ENCODE data around the gene LYZL1. TPM values are rescaled to one million over a fixed set of nuclear protein-coding genes. Genes with fewer than 3 reads are reported as not detected.
"Not testable (repeated sequence)": the region's sequence is repeated elsewhere in the genome, so short reads cannot be mapped to it uniquely, and the experiment has no call there.

Gene LYZL1
- total RNA-seq, 2 donors from 2014 or later: not detected

DNA sequence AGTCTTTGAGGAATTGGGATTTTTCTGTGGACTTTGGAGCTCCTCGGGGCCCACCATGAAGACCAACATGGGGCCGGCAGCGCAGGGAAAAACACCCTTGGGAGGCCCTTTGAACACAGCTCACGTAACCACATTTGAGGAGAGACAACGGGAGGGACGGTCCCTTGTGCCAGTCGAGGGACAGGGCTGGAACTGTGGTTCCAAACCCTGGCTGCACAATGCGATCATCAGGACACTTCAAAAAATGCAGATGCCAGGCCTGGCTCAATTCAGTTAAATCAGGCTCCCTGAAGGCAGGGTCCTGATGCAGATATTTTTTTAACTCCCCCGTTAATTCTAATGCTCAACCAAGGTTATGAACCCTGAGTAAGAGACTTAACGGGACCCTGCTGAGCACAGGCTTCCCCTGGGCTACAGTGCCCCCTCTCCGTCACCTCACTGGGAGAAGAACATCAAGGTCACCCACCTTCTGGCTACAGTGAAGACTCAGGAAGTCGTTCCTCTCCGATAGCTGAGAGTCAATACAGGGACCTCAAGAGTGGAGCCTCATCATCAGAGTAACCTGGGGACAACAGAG, 30.4 kb downstream of the LYZL1 start:
- TF ChIP-seq, protein P1, sequence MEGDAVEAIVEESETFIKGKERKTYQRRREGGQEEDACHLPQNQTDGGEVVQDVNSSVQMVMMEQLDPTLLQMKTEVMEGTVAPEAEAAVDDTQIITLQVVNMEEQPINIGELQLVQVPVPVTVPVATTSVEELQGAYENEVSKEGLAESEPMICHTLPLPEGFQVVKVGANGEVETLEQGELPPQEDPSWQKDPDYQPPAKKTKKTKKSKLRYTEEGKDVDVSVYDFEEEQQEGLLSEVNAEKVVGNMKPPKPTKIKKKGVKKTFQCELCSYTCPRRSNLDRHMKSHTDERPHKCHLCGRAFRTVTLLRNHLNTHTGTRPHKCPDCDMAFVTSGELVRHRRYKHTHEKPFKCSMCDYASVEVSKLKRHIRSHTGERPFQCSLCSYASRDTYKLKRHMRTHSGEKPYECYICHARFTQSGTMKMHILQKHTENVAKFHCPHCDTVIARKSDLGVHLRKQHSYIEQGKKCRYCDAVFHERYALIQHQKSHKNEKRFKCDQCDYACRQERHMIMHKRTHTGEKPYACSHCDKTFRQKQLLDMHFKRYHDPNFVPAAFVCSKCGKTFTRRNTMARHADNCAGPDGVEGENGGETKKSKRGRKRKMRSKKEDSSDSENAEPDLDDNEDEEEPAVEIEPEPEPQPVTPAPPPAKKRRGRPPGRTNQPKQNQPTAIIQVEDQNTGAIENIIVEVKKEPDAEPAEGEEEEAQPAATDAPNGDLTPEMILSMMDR (IDR thresholded peaks at IDR 0.05): no peak
- no peak for DNase-seq (ENCODE audit: low spot score)
- no peak for ATAC-seq (ENCODE audit: insufficient number of reproducible peaks, low FRiP score, low read depth)
- H3K4me3 ChIP-seq: peak overlapping the region; percentile 20
- H3K36me3 ChIP-seq: no peaks in the 10 kb centered on the region
- no peak overlapping the region for H3K27ac ChIP-seq
- H3K27me3 ChIP-seq (replicated peaks; ENCODE audit: insufficient read depth): no peaks in the 10 kb centered on the region
- H3K4me1 ChIP-seq (ENCODE audit: control insufficient read depth in 1 of 2, low read depth in 2 of 2): peaks cover 4 to 15% of the 10 kb centered on the region in 2 donors
- no peaks in the 10 kb centered on the region for H3K9me3 ChIP-seq

DNA sequence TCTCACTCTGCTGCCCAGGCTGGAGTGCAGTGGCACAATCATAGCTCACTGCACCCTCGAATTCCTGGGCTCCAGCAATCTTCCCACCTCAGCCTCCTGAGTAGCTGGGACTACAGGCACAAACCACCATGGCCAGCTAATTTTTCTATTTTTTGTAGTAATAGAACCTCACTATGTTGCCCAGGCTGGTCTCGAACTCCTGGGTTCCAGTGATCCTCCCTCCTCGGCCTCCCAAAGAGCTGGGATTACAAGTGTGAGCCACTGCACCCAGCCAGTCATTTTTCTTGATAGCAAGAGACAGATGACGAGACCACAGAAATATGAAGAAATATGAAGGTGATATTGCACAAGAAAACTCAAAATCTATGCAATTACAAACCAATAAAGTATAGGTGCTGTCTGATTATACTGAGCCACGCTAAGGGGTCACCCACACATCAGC, 31.8 kb downstream of the LYZL1 start:
- not testable (repeated sequence) for ATAC-seq (ENCODE audit: insufficient number of reproducible peaks, low FRiP score, low read depth); H3K36me3 ChIP-seq; H3K27ac ChIP-seq; H3K27me3 ChIP-seq (replicated peaks; ENCODE audit: insufficient read depth); H3K9me3 ChIP-seq; DNase-seq (ENCODE audit: low spot score); H3K4me3 ChIP-seq
- H3K4me1 ChIP-seq (ENCODE audit: control insufficient read depth in 1 of 2, low read depth in 2 of 2): peaks cover 4 to 15% of the 10 kb centered on the region in 2 donors

DNA sequence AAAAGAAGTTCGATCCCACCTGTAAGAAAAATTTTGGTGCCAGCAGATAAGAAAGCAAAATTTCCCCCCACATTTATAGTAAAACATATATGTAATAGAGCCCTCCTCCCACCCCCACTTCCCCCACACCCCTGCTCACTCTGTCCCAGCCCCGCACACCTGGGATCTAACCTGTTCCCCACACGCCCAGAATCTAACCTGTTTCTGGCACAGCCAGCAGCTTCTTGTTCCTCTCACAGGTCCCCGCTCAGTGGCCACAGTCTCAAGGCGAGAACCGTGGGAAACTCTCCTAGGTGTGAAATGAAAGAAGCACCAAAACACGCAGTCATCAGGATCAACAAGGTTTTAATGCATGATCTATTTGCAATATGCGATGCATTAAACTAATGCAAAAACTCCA, 32.8 kb downstream of the LYZL1 start:
- ATAC-seq (ENCODE audit: insufficient number of reproducible peaks, low FRiP score, low read depth): no peak
- Histone ChIP-seq H3K27ac (no peak overlapping the region), H3K4me3 (no peak overlapping the region), H3K27me3 (replicated peaks; ENCODE audit: insufficient read depth) (no peaks in the 10 kb centered on the region), H3K4me1 (ENCODE audit: control insufficient read depth in 1 of 2, low read depth in 2 of 2) (peaks cover 4 to 15% of the 10 kb centered on the region in 2 donors), H3K9me3 (no peaks in the 10 kb centered on the region), H3K36me3 (no peaks in the 10 kb centered on the region)
- DNase-seq (ENCODE audit: low spot score): no peak
- TF ChIP-seq, protein P1 (IDR thresholded peaks at IDR 0.05): no peak

DNA sequence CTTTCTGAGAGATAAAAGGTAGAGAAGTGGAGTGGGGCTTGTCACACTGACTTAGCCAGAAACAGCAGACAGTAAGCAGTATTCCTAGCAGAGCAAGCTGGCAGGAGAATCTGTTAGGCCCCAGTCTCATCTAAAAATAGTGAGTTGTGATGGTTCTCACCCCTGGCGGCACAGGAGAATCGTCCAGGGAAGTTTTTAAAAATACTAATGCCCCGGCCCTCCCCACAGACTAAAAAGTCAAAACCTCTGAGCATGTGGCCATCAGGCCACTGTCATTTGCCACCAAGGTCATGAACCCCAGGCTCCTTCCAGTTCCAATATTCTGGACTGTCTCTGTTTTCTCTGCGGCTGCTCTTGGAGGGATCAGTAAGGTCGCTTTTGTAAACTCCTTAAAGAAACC, 34.0 kb downstream of the LYZL1 start:
- TF ChIP-seq, protein P1 (IDR thresholded peaks at IDR 0.05): no peak
- ATAC-seq (ENCODE audit: insufficient number of reproducible peaks, low FRiP score, low read depth) (no peak), DNase-seq (ENCODE audit: low spot score) (no peak)
- Histone ChIP-seq H3K27ac (no peak overlapping the region), H3K36me3 (no peaks in the 10 kb centered on the region), H3K9me3 (no peaks in the 10 kb centered on the region), H3K27me3 (replicated peaks; ENCODE audit: insufficient read depth) (no peaks in the 10 kb centered on the region), H3K4me3 (no peak overlapping the region), H3K4me1 (ENCODE audit: control insufficient read depth in 1 of 2, low read depth in 2 of 2) (peaks cover 4 to 13% of the 10 kb centered on the region in 2 donors)

DNA sequence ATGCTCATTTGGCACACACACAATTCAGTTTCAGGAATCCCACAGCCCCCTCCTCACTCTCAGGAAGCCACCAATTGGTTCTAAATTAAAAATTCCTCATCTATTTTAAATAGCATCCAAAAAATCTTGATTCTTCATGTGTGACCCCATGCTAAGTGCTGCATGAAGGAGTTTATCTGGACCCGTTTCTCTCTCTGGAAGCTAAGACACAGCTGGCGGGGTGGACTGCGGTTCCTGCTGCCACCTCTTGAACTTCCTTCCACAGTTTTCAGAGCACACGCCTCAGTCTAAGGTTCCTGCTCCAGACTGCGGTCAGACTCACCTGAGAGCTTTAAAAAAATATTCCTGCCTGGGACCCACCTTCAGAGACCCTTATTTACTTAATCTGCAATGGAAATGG, 34.5 kb downstream of the LYZL1 start:
- TF ChIP-seq, protein P1 (IDR thresholded peaks at IDR 0.05): no peak
- Histone ChIP-seq H3K9me3 (no peaks in the 10 kb centered on the region), H3K36me3 (no peaks in the 10 kb centered on the region), H3K27me3 (replicated peaks; ENCODE audit: insufficient read depth) (no peaks in the 10 kb centered on the region), H3K4me1 (ENCODE audit: control insufficient read depth in 1 of 2, low read depth in 2 of 2) (peaks cover 4 to 8% of the 10 kb centered on the region in 2 donors), H3K4me3 (no peak overlapping the region), H3K27ac (no peak overlapping the region)
- ATAC-seq (ENCODE audit: insufficient number of reproducible peaks, low FRiP score, low read depth) (no peak), DNase-seq (ENCODE audit: low spot score) (no peak)

Measured in thoracic aorta (tissue), 2 donors.